GM12878 (cell line): ENCODE data around the gene GPR17. TPM values are rescaled to one million over a fixed set of nuclear protein-coding genes. Genes with fewer than 3 reads are reported as not detected.

Experiments
- ATAC-seq: fragments of 200-7000 bp; cut with Tn5 transposase; 3 replicates; pipeline ENCODE4 v1.9.1; 2020; ENCODE audit warnings: mild to moderate bottlenecking, moderate library complexity
- BruUV-seq: library from RNA; stranded (reverse); fragments of 400-500 nt; replicated peaks from 2 replicates; lab custom pipeline; 2021; lab: Mats Ljungman, UMichigan
- CTCF ChIA-PET: fragments of 300-600 bp; sonication (Branson Sonifier 250); formaldehyde crosslinking; extraction: SDS; loops from one replicate; lab custom pipeline; 2021; ENCODE audit warnings: inconsistent platforms; lab: Yijun Ruan, JAX
- POLR2A ChIA-PET: fragments of 350-600 bp; formaldehyde crosslinking; extraction: SDS; loops from one replicate; lab custom pipeline; 2021; ENCODE audit warnings: inconsistent platforms; lab: Charles Lee
- RAD21 ChIA-PET: fragments of 300-600 bp; sonication (Branson Sonifier 250); formaldehyde crosslinking; loops from one replicate; lab custom pipeline; 2023; ENCODE audit warnings: antibody characterized with exemption; ENCODE audit not compliant: unreplicated experiment; lab: Charles Lee
- SMC1A ChIA-PET: fragments of 300-600 bp; sonication (Branson Sonifier 250); formaldehyde crosslinking; loops from one replicate; lab custom pipeline; 2023; ENCODE audit not compliant: unreplicated experiment, uncharacterized antibody; lab: Charles Lee
- DNase-seq: peaks from one replicate; pipeline ENCODE4 v3.0.0-alpha.2; 2011; ENCODE audit warnings: low read depth, low spot score
- FAIRE-seq: peaks from 3 replicates; lab custom pipeline; 2011; peaks lifted over from hg19 to GRCh38; lab: Jason Lieb, UNC
- H2AFZ ChIP-seq: 2 replicates; pipeline ENCODE4 v1.6.0; 2011; ENCODE audit warnings: low read depth, low read length, control low read depth; ENCODE audit not compliant: control insufficient read depth
- H3K27ac ChIP-seq: 2 replicates; pipeline ENCODE4 v1.5.1; 2011; ENCODE audit warnings: control low read depth; ENCODE audit not compliant: control insufficient read depth, insufficient read depth
- H3K27me3 ChIP-seq, 2 experiments: replicated peaks in 1 of 2; 2 replicates each; pipeline versions ENCODE4 v1.6.0 to v1.6.1; 2011; ENCODE audit warnings: low read length in 1 of 2; ENCODE audit not compliant: control insufficient read depth in 2 of 2, insufficient read depth in 2 of 2
- H3K36me3 ChIP-seq, 2 experiments: 2 replicates each; pipeline ENCODE4 v1.5.1; 2011; ENCODE audit warnings: low read length in 1 of 2; ENCODE audit not compliant: control insufficient read depth in 2 of 2, insufficient read depth in 2 of 2
- H3K4me1 ChIP-seq: 2 replicates; pipeline ENCODE4 v1.6.1; 2011; ENCODE audit warnings: mild to moderate bottlenecking, low read length, moderate library complexity, mixed read lengths; ENCODE audit not compliant: control insufficient read depth, insufficient read depth
- H3K4me2 ChIP-seq: 2 replicates; pipeline ENCODE4 v1.6.0; 2011; ENCODE audit warnings: control low read depth; ENCODE audit not compliant: control insufficient read depth, insufficient read depth
- H3K4me3 ChIP-seq: fragments of 200-600 bp; sonication (generic); 2 replicates; pipeline ENCODE4 v1.5.1; 2016
- H3K79me2 ChIP-seq: 2 replicates; pipeline ENCODE4 v1.6.0; 2011; ENCODE audit warnings: low read length; ENCODE audit not compliant: control insufficient read depth, insufficient read depth
- H3K9ac ChIP-seq: 2 replicates; pipeline ENCODE4 v1.8.0; 2011; ENCODE audit warnings: low read length, control low read depth, mixed read lengths; ENCODE audit not compliant: control insufficient read depth, insufficient read depth
- H3K9me3 ChIP-seq: replicated peaks from 3 replicates; pipeline ENCODE4 v1.5.1; 2011; ENCODE audit warnings: mild to moderate bottlenecking, low read length; ENCODE audit not compliant: control insufficient read depth, insufficient read depth
- H4K20me1 ChIP-seq: 2 replicates; pipeline ENCODE4 v1.6.0; 2011; ENCODE audit not compliant: control insufficient read depth, insufficient read depth
- CBX3 ChIP-seq: fragments of 200-600 bp; sonication (generic); IDR thresholded peaks from 2 replicates; pipeline ENCODE4 v1.6.1; 2016; ENCODE audit warnings: low read depth, borderline replicate concordance
- FOXM1 ChIP-seq: IDR thresholded peaks from 2 replicates; pipeline ENCODE4 v1.6.1; 2012; ENCODE audit warnings: low read depth, mild to moderate bottlenecking, inconsistent platforms, low read length, moderate library complexity
- IKZF1 ChIP-seq: fragments of 450-650 bp; conservative IDR thresholded peaks from 2 replicates; pipeline ENCODE4 v1.6.1; 2017; ENCODE audit warnings: antibody characterized with exemption, mild to moderate bottlenecking
- IRF4 ChIP-seq: IDR thresholded peaks from 2 replicates; pipeline ENCODE4 v1.6.1; 2011; ENCODE audit warnings: low read depth, low read length
- MEF2A ChIP-seq: IDR thresholded peaks from 2 replicates; pipeline ENCODE4 v1.6.1; 2011; ENCODE audit warnings: low read depth, mild to moderate bottlenecking, low read length, moderate library complexity; ENCODE audit not compliant: insufficient read depth
- MEF2B ChIP-seq: fragments of 450-650 bp; IDR thresholded peaks from 2 replicates; pipeline ENCODE4 v1.6.1; 2018; ENCODE audit warnings: mild to moderate bottlenecking, moderate library complexity; ENCODE audit not compliant: partially characterized antibody, poor library complexity, severe bottlenecking
- MXI1 ChIP-seq: fragments of 150-350 bp; IDR thresholded peaks from 2 replicates; pipeline ENCODE4 v1.6.1; 2011; ENCODE audit warnings: low read depth, mild to moderate bottlenecking, inconsistent platforms, low read length, improper control_type of control experiment
- REST ChIP-seq: IDR thresholded peaks from 2 replicates; pipeline ENCODE4 v1.6.1; 2012; ENCODE audit warnings: mild to moderate bottlenecking, low read depth, low read length
- SIX5 ChIP-seq: IDR thresholded peaks from 2 replicates; pipeline ENCODE4 v1.6.1; 2011; ENCODE audit warnings: mild to moderate bottlenecking, low read depth, low read length, moderate library complexity; ENCODE audit not compliant: severe bottlenecking
- WGBS: methylation state at CpG from one replicate; pipeline ENCODE4 v1.1.6; 2016; ENCODE audit warnings: low lambda C conversion rate; ENCODE audit not compliant: insufficient replicate concordance, insufficient coverage; ENCODE audit errors: missing lambda C conversion rate; 5-methylcytosine and 5-hydroxymethylcytosine counted together
- in situ Hi-C: fragments of 300-500 bp; cut with MboI; formaldehyde crosslinking; loops from 9 replicates; pipeline ENCODE4 v1.14.3; 2018; ENCODE audit warnings: mixed read lengths
- intact Hi-C: fragments of 100-400 bp; cut with micrococcal nuclease; formaldehyde crosslinking; loops from one replicate; pipeline ENCODE4 v1.14.2; 2022; ENCODE audit not compliant: unreplicated experiment
- polyA plus RNA-seq, 11 experiments: library from polyadenylated mRNA; depleted of rRNA in 4 of 11; unstranded in 6 of 11; stranded (reverse) in 5 of 11; fragments of >200 nt; fragmentation: Nextera tagmentation in 4 of 11; fragmentation: Illumina TruSeq in 1 of 11; extraction: Ambion mirVana in 4 of 11; extraction: Trizol in 1 of 11; gene quantifications; 1 replicate in 1 of 11; 2 replicates in 10 of 11; pipeline versions ENCODE4 v1.2.1 to v1.2.3, GENCODE V29; 2011 to 2016; ENCODE audit warnings: inconsistent platforms in 2 of 11, missing spikeins in 2 of 11, low read depth in 1 of 11
- total RNA-seq, 4 experiments: library from RNA; depleted of rRNA in 3 of 4; stranded (reverse); fragments of >200 nt in 3 of 4; fragmentation: Illumina TruSeq in 1 of 4; extraction: Trizol in 1 of 4; gene quantifications; 2 replicates each; pipeline versions ENCODE4 v1.2.1 to v1.2.3, GENCODE V29; 2013 to 2021
- TF ChIP-seq, protein P1 (sequence below): IDR thresholded peaks from 2 replicates; pipeline ENCODE4 v1.6.1; 2011; ENCODE audit warnings: low read depth, low read length, improper control_type of control experiment, borderline replicate concordance
- TF ChIP-seq, protein P2 (sequence below): fragments of 450-650 bp; IDR thresholded peaks from 2 replicates; pipeline ENCODE4 v1.6.1; 2017; ENCODE audit warnings: mild to moderate bottlenecking
- TF ChIP-seq, protein P3 (sequence below): IDR thresholded peaks from 2 replicates; pipeline ENCODE4 v1.6.1; 2011; ENCODE audit warnings: mild to moderate bottlenecking, low read depth, low read length, moderate library complexity; ENCODE audit not compliant: insufficient replicate concordance

Gene GPR17
- total and polyA plus RNA-seq, 10 of the 15 experiments (the other 5 are each of a cell fraction or from before 2014, with no cell fraction given) = not detected

- ChIA-PET POLR2A (interaction anchor here (0.7 kb wide), 1 partner anchor 60 kb away, joined by 3 read pairs; the partner anchor contains the start of gene SFT2D3), SMC1A (no interaction called here), RAD21 (no interaction called here), CTCF (interaction anchor here (0.6 to 1.9 kb wide), 5 partner anchors 9 to 616 kb away, joined by 3 to 12 read pairs (median 7); no protein-coding TSS in a partner anchor)
- no peak overlapping the region for H3K4me2 ChIP-seq
- BruUV-seq = no TSS peak
- H3K4me3 ChIP-seq = no peak overlapping the region
- no peak overlapping the region for H3K9ac ChIP-seq
- intact Hi-C loops (no loop called here), in situ Hi-C loops (no loop called here)
- no peak overlapping the region for H3K27ac ChIP-seq
- H3K79me2 ChIP-seq = no peaks in the 10 kb centered on the region
- no peaks in the 10 kb centered on the region for H3K9me3 ChIP-seq
- DNase-seq (no peak), ATAC-seq (no peak), FAIRE-seq (no peak)
- H3K4me1 ChIP-seq = no peaks in the 10 kb centered on the region
- 68% methylated on average over 6 of the region's 6 CpGs for WGBS
- H3K36me3 ChIP-seq = no peaks in the 10 kb centered on the region
- H2AFZ ChIP-seq = no peak overlapping the region
- H3K27me3 ChIP-seq = no peaks in the 10 kb centered on the region
- no peaks in the 10 kb centered on the region for H4K20me1 ChIP-seq
- TF ChIP-seq SIX5 (no peak), MEF2B (no peak), MEF2A (no peak), MXI1 (no peak), IKZF1 (no peak), CBX3 (no peak), FOXM1 (no peak), REST (no peak), IRF4 (no peak)
- TF ChIP-seq, protein P1, sequence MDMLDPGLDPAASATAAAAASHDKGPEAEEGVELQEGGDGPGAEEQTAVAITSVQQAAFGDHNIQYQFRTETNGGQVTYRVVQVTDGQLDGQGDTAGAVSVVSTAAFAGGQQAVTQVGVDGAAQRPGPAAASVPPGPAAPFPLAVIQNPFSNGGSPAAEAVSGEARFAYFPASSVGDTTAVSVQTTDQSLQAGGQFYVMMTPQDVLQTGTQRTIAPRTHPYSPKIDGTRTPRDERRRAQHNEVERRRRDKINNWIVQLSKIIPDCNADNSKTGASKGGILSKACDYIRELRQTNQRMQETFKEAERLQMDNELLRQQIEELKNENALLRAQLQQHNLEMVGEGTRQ = no peak
- TF ChIP-seq, protein P2, sequence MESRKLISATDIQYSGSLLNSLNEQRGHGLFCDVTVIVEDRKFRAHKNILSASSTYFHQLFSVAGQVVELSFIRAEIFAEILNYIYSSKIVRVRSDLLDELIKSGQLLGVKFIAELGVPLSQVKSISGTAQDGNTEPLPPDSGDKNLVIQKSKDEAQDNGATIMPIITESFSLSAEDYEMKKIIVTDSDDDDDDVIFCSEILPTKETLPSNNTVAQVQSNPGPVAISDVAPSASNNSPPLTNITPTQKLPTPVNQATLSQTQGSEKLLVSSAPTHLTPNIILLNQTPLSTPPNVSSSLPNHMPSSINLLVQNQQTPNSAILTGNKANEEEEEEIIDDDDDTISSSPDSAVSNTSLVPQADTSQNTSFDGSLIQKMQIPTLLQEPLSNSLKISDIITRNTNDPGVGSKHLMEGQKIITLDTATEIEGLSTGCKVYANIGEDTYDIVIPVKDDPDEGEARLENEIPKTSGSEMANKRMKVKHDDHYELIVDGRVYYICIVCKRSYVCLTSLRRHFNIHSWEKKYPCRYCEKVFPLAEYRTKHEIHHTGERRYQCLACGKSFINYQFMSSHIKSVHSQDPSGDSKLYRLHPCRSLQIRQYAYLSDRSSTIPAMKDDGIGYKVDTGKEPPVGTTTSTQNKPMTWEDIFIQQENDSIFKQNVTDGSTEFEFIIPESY = no peak
- TF ChIP-seq, protein P3, sequence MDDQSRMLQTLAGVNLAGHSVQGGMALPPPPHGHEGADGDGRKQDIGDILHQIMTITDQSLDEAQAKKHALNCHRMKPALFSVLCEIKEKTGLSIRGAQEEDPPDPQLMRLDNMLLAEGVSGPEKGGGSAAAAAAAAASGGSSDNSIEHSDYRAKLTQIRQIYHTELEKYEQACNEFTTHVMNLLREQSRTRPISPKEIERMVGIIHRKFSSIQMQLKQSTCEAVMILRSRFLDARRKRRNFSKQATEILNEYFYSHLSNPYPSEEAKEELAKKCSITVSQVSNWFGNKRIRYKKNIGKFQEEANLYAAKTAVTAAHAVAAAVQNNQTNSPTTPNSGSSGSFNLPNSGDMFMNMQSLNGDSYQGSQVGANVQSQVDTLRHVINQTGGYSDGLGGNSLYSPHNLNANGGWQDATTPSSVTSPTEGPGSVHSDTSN = no peak
These were observed 4.8 kb upstream of the GPR17 start for GRCh38 chr2:127641133-127641532.
